ENCODE measurements around the gene JAKMIP1.

Gene JAKMIP1

GRCh38 chr4:6055436-6055835 is 144.9 kb downstream of the JAKMIP1 start:
- DNase-seq: no peak

GRCh38 chr4:6055030-6055429 is 145.3 kb downstream of the JAKMIP1 start:
- DNase-seq: no peak

- no peak for DNase-seq
Observed at GRCh38 chr4:6054162-6054922, 146.0 kb downstream of the JAKMIP1 start.

GRCh38 chr4:6052679-6053078 is 147.7 kb downstream of the JAKMIP1 start:
- DNase-seq: no peak

GRCh38 chr4:6050551-6050950 is 149.8 kb downstream of the JAKMIP1 start:
- DNase-seq: no peak

GRCh38 chr4:6049985-6050384 is 150.4 kb downstream of the JAKMIP1 start:
- DNase-seq: no peak

- DNase-seq: no peak
Observed at GRCh38 chr4:6049278-6049677, 151.1 kb downstream of the JAKMIP1 start.

- DNase-seq: no peak
Observed at GRCh38 chr4:6048537-6048936, 151.8 kb downstream of the JAKMIP1 start.

- DNase-seq: no peak
Observed at GRCh38 chr4:6047130-6047673, 153.1 kb downstream of the JAKMIP1 start.

- DNase-seq: no peak
Observed at GRCh38 chr4:6046526-6047129, 153.7 kb downstream of the JAKMIP1 start.

- no peak for DNase-seq
Observed at GRCh38 chr4:6044805-6045204, 155.5 kb downstream of the JAKMIP1 start.

GRCh38 chr4:6044276-6044675 is 156.1 kb downstream of the JAKMIP1 start:
- no peak for DNase-seq

GRCh38 chr4:6043843-6044242 is 156.5 kb downstream of the JAKMIP1 start:
- no peak for DNase-seq

- DNase-seq: no peak
Observed at GRCh38 chr4:6043188-6043587, 157.2 kb downstream of the JAKMIP1 start.

GRCh38 chr4:6042293-6043063 is 157.9 kb downstream of the JAKMIP1 start:
- DNase-seq: no peak

GRCh38 chr4:6041800-6042199 is 158.5 kb downstream of the JAKMIP1 start:
- no peak for DNase-seq

GRCh38 chr4:6038711-6039110 is 161.6 kb downstream of the JAKMIP1 start:
- no peak for DNase-seq

- no peak for DNase-seq
Observed at GRCh38 chr4:6035786-6036185, 164.6 kb downstream of the JAKMIP1 start.

GRCh38 chr4:6033381-6033780 is 167.0 kb downstream of the JAKMIP1 start:
- DNase-seq: no peak

- no peak for DNase-seq
Observed at GRCh38 chr4:6032249-6033244, 167.8 kb downstream of the JAKMIP1 start.

GRCh38 chr4:6031846-6032245 is 168.5 kb downstream of the JAKMIP1 start:
- no peak for DNase-seq

- no peak for DNase-seq
Observed at GRCh38 chr4:6030679-6031078, 169.7 kb downstream of the JAKMIP1 start.
